ENCODE measurements around the gene RERGL.
A peak's percentile ranks its signal among the peaks of the same experiment; 100 is the strongest.

The RERGL gene

GRCh38 chr12:18090093-18090492 lies at the start of gene RERGL:
TSS of gene RERGL (minus strand) at chr12:18090193. CDS start at chr12:18090140, 53 bp downstream.
- Histone ChIP-seq H3K27me3 (ENCODE audit: control insufficient read depth, low read length) (no peaks in the 10 kb centered on the region), H3K36me3 (ENCODE audit: control insufficient read depth, low read length) (no peaks in the 10 kb centered on the region), H3K4me1 (ENCODE audit: control insufficient read depth, low read length) (0 out of 2 replicates have a peak, but pooled peaks cover 4% of the 10 kb centered on the region), H3K27ac (ENCODE audit: low read depth, low read length) (no peak within 1 kb of the TSS), H3F3A (ENCODE audit: control insufficient read depth, insufficient read depth) (no peaks in the 10 kb centered on the region), H3K4me2 (ENCODE audit: low read length) (no peak within 1 kb of the TSS), H3K9me3 (ENCODE audit: control insufficient read depth, insufficient read depth, low read length) (no peaks in the 10 kb centered on the region), H3K4me3 (ENCODE audit: low read length) (no peak within 1 kb of the TSS), H3K79me2 (ENCODE audit: control insufficient read depth, low read length) (no peaks in the 10 kb centered on the region), H3K9me2 (replicated peaks; ENCODE audit: control insufficient read depth, low read length) (no peaks in the 10 kb centered on the region), H4K20me1 (ENCODE audit: control insufficient read depth, insufficient read depth, low read depth, low read length) (no peaks in the 10 kb centered on the region)
- TF ChIP-seq EZH2phosphoT487 (IDR thresholded peaks at IDR 0.05; ENCODE audit: borderline replicate concordance, low read length): no peak
- no peak for TF ChIP-seq CTCF (IDR thresholded peaks at IDR 0.05; ENCODE audit: low read depth, low read length, poor library complexity, severe bottlenecking)

- Histone ChIP-seq H3K9me2 (replicated peaks; ENCODE audit: control insufficient read depth, low read length) (no peaks in the 10 kb centered on the region), H3F3A (ENCODE audit: control insufficient read depth, insufficient read depth) (peaks cover 3% of the 10 kb centered on the region; the same call in 1 of the 2 replicates), H3K4me2 (ENCODE audit: low read length) (peak overlapping the region; percentile 72), H3K4me1 (ENCODE audit: control insufficient read depth, low read length) (peaks cover 34% of the 10 kb centered on the region), H3K79me2 (ENCODE audit: control insufficient read depth, low read length) (no peaks in the 10 kb centered on the region), H4K20me1 (ENCODE audit: control insufficient read depth, insufficient read depth, low read depth, low read length) (no peaks in the 10 kb centered on the region), H3K9me3 (ENCODE audit: control insufficient read depth, insufficient read depth, low read length) (no peaks in the 10 kb centered on the region), H3K4me3 (ENCODE audit: low read length) (peak overlapping the region; percentile 52), H3K36me3 (ENCODE audit: control insufficient read depth, low read length) (no peaks in the 10 kb centered on the region), H3K27me3 (ENCODE audit: control insufficient read depth, low read length) (no peaks in the 10 kb centered on the region), H3K27ac (ENCODE audit: low read depth, low read length) (peak overlapping the region; percentile 86)
- TF ChIP-seq EZH2phosphoT487 (IDR thresholded peaks at IDR 0.05; ENCODE audit: borderline replicate concordance, low read length) (no peak), CTCF (IDR thresholded peaks at IDR 0.05; ENCODE audit: low read depth, low read length, poor library complexity, severe bottlenecking) (no peak)
Measured at GRCh38 chr12:18139254-18139653, 49.3 kb upstream of the RERGL start.

- Histone ChIP-seq H3K4me3 (ENCODE audit: low read length) (no peak overlapping the region), H3K4me1 (ENCODE audit: control insufficient read depth, low read length) (peaks cover 22% of the 10 kb centered on the region), H3K27me3 (ENCODE audit: control insufficient read depth, low read length) (no peaks in the 10 kb centered on the region), H3K36me3 (ENCODE audit: control insufficient read depth, low read length) (no peaks in the 10 kb centered on the region), H3K9me3 (ENCODE audit: control insufficient read depth, insufficient read depth, low read length) (no peaks in the 10 kb centered on the region), H3K79me2 (ENCODE audit: control insufficient read depth, low read length) (no peaks in the 10 kb centered on the region), H3K4me2 (ENCODE audit: low read length) (no peak overlapping the region), H3K27ac (ENCODE audit: low read depth, low read length) (no peak overlapping the region), H3F3A (ENCODE audit: control insufficient read depth, insufficient read depth) (peaks cover 3% of the 10 kb centered on the region; the same call in 1 of the 2 replicates), H4K20me1 (ENCODE audit: control insufficient read depth, insufficient read depth, low read depth, low read length) (no peaks in the 10 kb centered on the region), H3K9me2 (replicated peaks; ENCODE audit: control insufficient read depth, low read length) (no peaks in the 10 kb centered on the region)
- TF ChIP-seq CTCF (IDR thresholded peaks at IDR 0.05; ENCODE audit: low read depth, low read length, poor library complexity, severe bottlenecking) (no peak), EZH2phosphoT487 (IDR thresholded peaks at IDR 0.05; ENCODE audit: borderline replicate concordance, low read length) (no peak)
Measured at GRCh38 chr12:18135509-18135908, 45.5 kb upstream of the RERGL start.
